CD4-positive, alpha-beta T cell treated with Interleukin-6 for 4 hours (primary cell): Measurements from ENCODE around the gene RASGRP1.

Source experiments
- DNase-seq: peaks from one replicate; pipeline ENCODE4 v3.0.0-alpha.2; 2020; ENCODE audit warnings: mixed read lengths

Gene RASGRP1

GRCh38 chr15:38534691-38535090 lies 29.9 kb downstream of the RASGRP1 start:
- DNase-seq, result no peak

GRCh38 chr15:38533926-38534325 lies 30.7 kb downstream of the RASGRP1 start:
- DNase-seq, result no peak

- DNase-seq, result no peak
Measured at GRCh38 chr15:38533416-38533915, 31.1 kb downstream of the RASGRP1 start.

- DNase-seq, result no peak
Measured at GRCh38 chr15:38532728-38533127, 31.9 kb downstream of the RASGRP1 start.

GRCh38 chr15:38531509-38531908 lies 33.1 kb downstream of the RASGRP1 start:
- DNase-seq, result no peak

- DNase-seq, result no peak
Measured at GRCh38 chr15:38530113-38530512, 34.5 kb downstream of the RASGRP1 start.

GRCh38 chr15:38528294-38528693 lies 36.3 kb downstream of the RASGRP1 start:
- DNase-seq, result no peak

GRCh38 chr15:38526158-38526557 lies 38.5 kb downstream of the RASGRP1 start:
- DNase-seq, result no peak

GRCh38 chr15:38525489-38525888 lies 39.1 kb downstream of the RASGRP1 start:
- DNase-seq, result no peak

- no peak for DNase-seq
Measured at GRCh38 chr15:38524156-38524555, 40.5 kb downstream of the RASGRP1 start.

GRCh38 chr15:38522922-38523321 lies 41.7 kb downstream of the RASGRP1 start:
- no peak for DNase-seq

- no peak for DNase-seq
Measured at GRCh38 chr15:38521316-38521715, 43.3 kb downstream of the RASGRP1 start.

- no peak for DNase-seq
Measured at GRCh38 chr15:38520035-38520434, 44.6 kb downstream of the RASGRP1 start.

- no peak for DNase-seq
Measured at GRCh38 chr15:38518084-38518483, 46.5 kb downstream of the RASGRP1 start.

GRCh38 chr15:38517312-38517975 lies 47.2 kb downstream of the RASGRP1 start:
- no peak for DNase-seq

GRCh38 chr15:38516626-38517025 lies 48.0 kb downstream of the RASGRP1 start:
- no peak for DNase-seq

- DNase-seq, result no peak
Measured at GRCh38 chr15:38514601-38515000, 50.0 kb downstream of the RASGRP1 start.

- DNase-seq, result no peak
Measured at GRCh38 chr15:38512901-38513300, 51.7 kb downstream of the RASGRP1 start.

GRCh38 chr15:38509152-38509551 lies 55.5 kb downstream of the RASGRP1 start:
- DNase-seq, result no peak

- DNase-seq, result no peak
Measured at GRCh38 chr15:38508647-38509046, 56.0 kb downstream of the RASGRP1 start.

- DNase-seq, result no peak
Measured at GRCh38 chr15:38507570-38507969, 57.0 kb downstream of the RASGRP1 start.

GRCh38 chr15:38506997-38507396 lies 57.6 kb downstream of the RASGRP1 start:
- DNase-seq, result no peak

GRCh38 chr15:38504680-38505467 lies 59.7 kb downstream of the RASGRP1 start:
- no peak for DNase-seq

GRCh38 chr15:38503496-38503895 lies 61.1 kb downstream of the RASGRP1 start:
- no peak for DNase-seq
